T-helper 2 cell treated with Interferon-gamma antibody and Interleukin-4, amounts not matched to agents 5 μg/mL and 100 μg/mL, for 36 hours (primary cell): ENCODE measurements around the gene CARD6.
"Not testable (repeated sequence)": the region's sequence is repeated elsewhere in the genome, so short reads cannot be mapped to it uniquely, and the experiment has no call there.

Experiments used
- DNase-seq: peaks from one replicate; pipeline ENCODE4 v3.0.0; 2021; ENCODE audit warnings: low spot score
- H3K27ac Mint-ChIP-seq: one replicate; pipeline ENCODE4 v1.8.0; 2021; ENCODE audit warnings: mild to moderate bottlenecking, mixed read lengths
- H3K27me3 Mint-ChIP-seq: one replicate; pipeline ENCODE4 v1.8.0; 2021; ENCODE audit warnings: low read depth, mixed read lengths
- H3K36me3 Mint-ChIP-seq: one replicate; pipeline ENCODE4 v1.8.0; 2021; ENCODE audit warnings: low read depth, mixed read lengths
- H3K4me1 Mint-ChIP-seq: one replicate; pipeline ENCODE4 v1.8.0; 2021; ENCODE audit warnings: low read depth, mixed read lengths
- H3K4me3 Mint-ChIP-seq: one replicate; pipeline ENCODE4 v1.8.0; 2022; ENCODE audit warnings: mild to moderate bottlenecking, moderate library complexity, mixed read lengths
- H3K9me3 Mint-ChIP-seq: one replicate; pipeline ENCODE4 v1.8.0; 2021; ENCODE audit warnings: mixed read lengths

Gene CARD6

GRCh38 chr5:40873286-40873880, 32.2 kb downstream of the CARD6 start:
- Mint-ChIP-seq H3K27me3 (peaks cover 5% of the 10 kb centered on the region), H3K27ac (no peak overlapping the region), H3K9me3 (no peaks in the 10 kb centered on the region), H3K36me3 (no peaks in the 10 kb centered on the region), H3K4me3 (no peak overlapping the region), H3K4me1 (no peaks in the 10 kb centered on the region)
- DNase-seq = no peak

- Mint-ChIP-seq H3K36me3 (no peaks in the 10 kb centered on the region), H3K4me3 (no peak overlapping the region), H3K27ac (no peak overlapping the region)
Observed at GRCh38 chr5:40875958-40876357, 34.8 kb downstream of the CARD6 start.

GRCh38 chr5:40877371-40877988, 36.3 kb downstream of the CARD6 start:
- Mint-ChIP-seq H3K4me3 (no peak overlapping the region), H3K4me1 (peaks cover 2% of the 10 kb centered on the region), H3K27me3 (peaks cover 9% of the 10 kb centered on the region), H3K36me3 (no peaks in the 10 kb centered on the region), H3K9me3 (no peaks in the 10 kb centered on the region), H3K27ac (no peak overlapping the region)
- DNase-seq = no peak

More at GRCh38 chr5:40875958-40876357, 34.8 kb downstream of the CARD6 start:
- no peak for DNase-seq
- peaks cover 5% of the 10 kb centered on the region for H3K27me3 Mint-ChIP-seq
- H3K9me3 Mint-ChIP-seq = no peaks in the 10 kb centered on the region
- H3K4me1 Mint-ChIP-seq = peaks cover 2% of the 10 kb centered on the region

GRCh38 chr5:40879163-40879942, 38.2 kb downstream of the CARD6 start:
- Mint-ChIP-seq H3K27me3 (peaks cover 9% of the 10 kb centered on the region), H3K9me3 (no peaks in the 10 kb centered on the region), H3K4me1 (peaks cover 2% of the 10 kb centered on the region), H3K36me3 (no peaks in the 10 kb centered on the region), H3K4me3 (no peak overlapping the region), H3K27ac (no peak overlapping the region)
- no peak for DNase-seq

GRCh38 chr5:40882291-40882690, 41.1 kb downstream of the CARD6 start:
- Mint-ChIP-seq H3K9me3 (no peaks in the 10 kb centered on the region), H3K27me3 (peaks cover 8% of the 10 kb centered on the region), H3K4me3 (no peak overlapping the region), H3K36me3 (no peaks in the 10 kb centered on the region), H3K4me1 (peaks cover 2% of the 10 kb centered on the region), H3K27ac (no peak overlapping the region)
- no peak for DNase-seq

- H3K4me3 Mint-ChIP-seq, H3K36me3 Mint-ChIP-seq, H3K4me1 Mint-ChIP-seq, DNase-seq, H3K27me3 Mint-ChIP-seq, H3K27ac Mint-ChIP-seq, H3K9me3 Mint-ChIP-seq: not testable (repeated sequence)
Observed at GRCh38 chr5:40883051-40883450, 41.9 kb downstream of the CARD6 start.

- not testable (repeated sequence) for H3K4me3 Mint-ChIP-seq, H3K4me1 Mint-ChIP-seq, H3K36me3 Mint-ChIP-seq, H3K27me3 Mint-ChIP-seq, DNase-seq, H3K9me3 Mint-ChIP-seq, H3K27ac Mint-ChIP-seq
Observed at GRCh38 chr5:40895440-40896425, 54.6 kb downstream of the CARD6 start.

GRCh38 chr5:40904205-40904993, 63.2 kb downstream of the CARD6 start:
- Mint-ChIP-seq H3K4me3 (no peak overlapping the region), H3K27ac (no peak overlapping the region), H3K4me1 (peaks cover 1% of the 10 kb centered on the region), H3K27me3 (peaks cover 13% of the 10 kb centered on the region), H3K36me3 (no peaks in the 10 kb centered on the region), H3K9me3 (no peaks in the 10 kb centered on the region)
- no peak for DNase-seq

GRCh38 chr5:40904994-40905306, 63.8 kb downstream of the CARD6 start:
- Mint-ChIP-seq H3K27ac (no peak overlapping the region), H3K4me3 (no peak overlapping the region), H3K27me3 (peaks cover 13% of the 10 kb centered on the region)

GRCh38 chr5:40906351-40906751, 65.2 kb downstream of the CARD6 start:
- Mint-ChIP-seq H3K4me1 (peaks cover 1% of the 10 kb centered on the region), H3K36me3 (no peaks in the 10 kb centered on the region), H3K4me3 (no peak overlapping the region), H3K27me3 (peaks cover 13% of the 10 kb centered on the region), H3K9me3 (no peaks in the 10 kb centered on the region), H3K27ac (no peak overlapping the region)
- no peak for DNase-seq

More at GRCh38 chr5:40904994-40905306, 63.8 kb downstream of the CARD6 start:
- Mint-ChIP-seq H3K4me1 (peaks cover 1% of the 10 kb centered on the region), H3K36me3 (no peaks in the 10 kb centered on the region), H3K9me3 (no peaks in the 10 kb centered on the region)
- DNase-seq = no peak

GRCh38 chr5:40909264-40909663, 68.1 kb downstream of the CARD6 start, which contains the start of gene C7:
Gene C7, plus strand, starts transcription at chr5:40909497. Its CDS starts 114 bp downstream, at chr5:40909611.
- Mint-ChIP-seq H3K9me3 (no peaks in the 10 kb centered on the region), H3K4me1 (peaks cover 1% of the 10 kb centered on the region), H3K27me3 (peaks cover 13% of the 10 kb centered on the region), H3K4me3 (no peak within 1 kb of the TSS), H3K36me3 (no peaks in the 10 kb centered on the region), H3K27ac (no peak within 1 kb of the TSS)
- DNase-seq = no peak

- Mint-ChIP-seq H3K4me1 (peaks cover 1% of the 10 kb centered on the region), H3K9me3 (no peaks in the 10 kb centered on the region), H3K27me3 (peaks cover 11% of the 10 kb centered on the region), H3K4me3 (no peak overlapping the region), H3K27ac (no peak overlapping the region), H3K36me3 (no peaks in the 10 kb centered on the region)
- DNase-seq = no peak
Observed at GRCh38 chr5:40909723-40910122, 68.6 kb downstream of the CARD6 start.
